HepG2 (cell line): ENCODE data around the gene MAGI1. TPM values are rescaled to one million over a fixed set of nuclear protein-coding genes. Genes with fewer than 3 reads are reported as not detected.

Source experiments
- MXI1 ChIP-seq: IDR thresholded peaks from 3 replicates; pipeline ENCODE4 v1.6.1; 2012; ENCODE audit warnings: low read depth, low read length, inconsistent platforms, borderline replicate concordance
- RARA ChIP-seq: IDR thresholded peaks from 2 replicates; pipeline ENCODE4 v1.6.1; 2016; ENCODE audit warnings: missing genetic modification reagents, missing compliant biosample characterization
- RCOR2 ChIP-seq: IDR thresholded peaks from 2 replicates; pipeline ENCODE4 v1.6.1; 2016; ENCODE audit warnings: missing biosample characterization, missing genetic modification reagents
- polyA plus RNA-seq, 8 experiments: library from polyadenylated mRNA; depleted of rRNA in 3 of 8; stranded (reverse) in 7 of 8; unstranded in 1 of 8; fragments of >200 nt; fragmentation: Illumina TruSeq in 4 of 8; extraction: Trizol in 4 of 8; gene quantifications; 2 replicates each; pipeline versions ENCODE4 v1.2.1 to v1.2.3, GENCODE V29; 2011 to 2016; ENCODE audit warnings: low read depth in 4 of 8, missing spikeins in 1 of 8, mixed read lengths in 1 of 8; ENCODE audit not compliant: insufficient read depth in 1 of 8
- total RNA-seq, 5 experiments: library from RNA; depleted of rRNA; stranded (reverse); fragments of >200 nt; fragmentation: Illumina TruSeq; extraction: Trizol; gene quantifications; 2 replicates each; pipeline ENCODE4 v1.2.3, GENCODE V29; 2016; ENCODE audit warnings: low read depth in 1 of 5
- TF ChIP-seq, protein P1 (sequence below): sonication (generic); formaldehyde crosslinking; conservative IDR thresholded peaks from 2 replicates; pipeline ENCODE4 v1.4.0; 2020; ENCODE audit warnings: mild to moderate bottlenecking, missing genetic modification reagents, moderate library complexity
- TF ChIP-seq, protein P2 (sequence below): sonication (generic); formaldehyde crosslinking; IDR thresholded peaks from 2 replicates; pipeline ENCODE4 v1.4.0; 2020; ENCODE audit warnings: missing genetic modification reagents, borderline replicate concordance
- TF ChIP-seq, protein P3 (sequence below): sonication (generic); formaldehyde crosslinking; IDR thresholded peaks from 2 replicates; pipeline ENCODE4 v1.4.0; 2020; ENCODE audit warnings: missing genetic modification reagents

The MAGI1 gene
- total and polyA plus RNA-seq, 2 of the 13 experiments (the other 11 are each of a cell fraction or from before 2014, with no cell fraction given): 22.2 to 26.0 TPM

DNA sequence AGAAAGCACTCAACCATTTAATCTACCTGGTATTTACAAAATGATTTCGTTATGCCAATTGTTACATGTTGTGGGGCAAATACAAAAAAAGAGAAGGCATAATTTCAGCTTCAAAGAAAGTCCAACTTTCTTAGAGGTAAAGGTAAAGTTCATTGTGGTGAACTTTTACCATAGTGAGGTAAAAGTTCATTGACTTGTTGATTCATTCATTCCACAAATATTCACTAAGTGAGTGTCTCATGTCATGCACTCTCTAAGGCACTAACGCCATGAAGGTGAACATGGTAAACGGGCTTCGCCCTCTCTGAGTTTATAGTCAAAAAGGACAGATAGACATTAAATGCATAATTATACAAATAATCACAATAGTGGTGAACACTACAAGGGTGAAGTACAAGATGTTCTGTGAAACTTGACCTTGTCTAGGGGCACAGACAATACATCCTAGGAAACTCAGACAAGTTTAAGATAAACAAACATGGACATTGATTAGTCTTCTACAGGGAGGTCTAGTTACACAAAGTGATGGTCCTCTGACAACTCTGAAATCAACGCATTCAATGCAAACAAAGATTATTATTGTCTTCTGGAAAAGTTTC is 378.6 kb downstream of the MAGI1 start (continued):
- TF ChIP-seq, protein P1, sequence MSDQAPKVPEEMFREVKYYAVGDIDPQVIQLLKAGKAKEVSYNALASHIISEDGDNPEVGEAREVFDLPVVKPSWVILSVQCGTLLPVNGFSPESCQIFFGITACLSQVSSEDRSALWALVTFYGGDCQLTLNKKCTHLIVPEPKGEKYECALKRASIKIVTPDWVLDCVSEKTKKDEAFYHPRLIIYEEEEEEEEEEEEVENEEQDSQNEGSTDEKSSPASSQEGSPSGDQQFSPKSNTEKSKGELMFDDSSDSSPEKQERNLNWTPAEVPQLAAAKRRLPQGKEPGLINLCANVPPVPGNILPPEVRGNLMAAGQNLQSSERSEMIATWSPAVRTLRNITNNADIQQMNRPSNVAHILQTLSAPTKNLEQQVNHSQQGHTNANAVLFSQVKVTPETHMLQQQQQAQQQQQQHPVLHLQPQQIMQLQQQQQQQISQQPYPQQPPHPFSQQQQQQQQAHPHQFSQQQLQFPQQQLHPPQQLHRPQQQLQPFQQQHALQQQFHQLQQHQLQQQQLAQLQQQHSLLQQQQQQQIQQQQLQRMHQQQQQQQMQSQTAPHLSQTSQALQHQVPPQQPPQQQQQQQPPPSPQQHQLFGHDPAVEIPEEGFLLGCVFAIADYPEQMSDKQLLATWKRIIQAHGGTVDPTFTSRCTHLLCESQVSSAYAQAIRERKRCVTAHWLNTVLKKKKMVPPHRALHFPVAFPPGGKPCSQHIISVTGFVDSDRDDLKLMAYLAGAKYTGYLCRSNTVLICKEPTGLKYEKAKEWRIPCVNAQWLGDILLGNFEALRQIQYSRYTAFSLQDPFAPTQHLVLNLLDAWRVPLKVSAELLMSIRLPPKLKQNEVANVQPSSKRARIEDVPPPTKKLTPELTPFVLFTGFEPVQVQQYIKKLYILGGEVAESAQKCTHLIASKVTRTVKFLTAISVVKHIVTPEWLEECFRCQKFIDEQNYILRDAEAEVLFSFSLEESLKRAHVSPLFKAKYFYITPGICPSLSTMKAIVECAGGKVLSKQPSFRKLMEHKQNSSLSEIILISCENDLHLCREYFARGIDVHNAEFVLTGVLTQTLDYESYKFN (CRISPR knock-in tag): peak; percentile 61
- TF ChIP-seq RARA (CRISPR knock-in tag) (peak; percentile 94), MXI1 (no peak), RCOR2 (CRISPR knock-in tag) (no peak)
- TF ChIP-seq, protein P2, sequence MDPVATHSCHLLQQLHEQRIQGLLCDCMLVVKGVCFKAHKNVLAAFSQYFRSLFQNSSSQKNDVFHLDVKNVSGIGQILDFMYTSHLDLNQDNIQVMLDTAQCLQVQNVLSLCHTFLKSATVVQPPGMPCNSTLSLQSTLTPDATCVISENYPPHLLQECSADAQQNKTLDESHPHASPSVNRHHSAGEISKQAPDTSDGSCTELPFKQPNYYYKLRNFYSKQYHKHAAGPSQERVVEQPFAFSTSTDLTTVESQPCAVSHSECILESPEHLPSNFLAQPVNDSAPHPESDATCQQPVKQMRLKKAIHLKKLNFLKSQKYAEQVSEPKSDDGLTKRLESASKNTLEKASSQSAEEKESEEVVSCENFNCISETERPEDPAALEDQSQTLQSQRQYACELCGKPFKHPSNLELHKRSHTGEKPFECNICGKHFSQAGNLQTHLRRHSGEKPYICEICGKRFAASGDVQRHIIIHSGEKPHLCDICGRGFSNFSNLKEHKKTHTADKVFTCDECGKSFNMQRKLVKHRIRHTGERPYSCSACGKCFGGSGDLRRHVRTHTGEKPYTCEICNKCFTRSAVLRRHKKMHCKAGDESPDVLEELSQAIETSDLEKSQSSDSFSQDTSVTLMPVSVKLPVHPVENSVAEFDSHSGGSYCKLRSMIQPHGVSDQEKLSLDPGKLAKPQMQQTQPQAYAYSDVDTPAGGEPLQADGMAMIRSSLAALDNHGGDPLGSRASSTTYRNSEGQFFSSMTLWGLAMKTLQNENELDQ: no peak
- TF ChIP-seq, protein P3, sequence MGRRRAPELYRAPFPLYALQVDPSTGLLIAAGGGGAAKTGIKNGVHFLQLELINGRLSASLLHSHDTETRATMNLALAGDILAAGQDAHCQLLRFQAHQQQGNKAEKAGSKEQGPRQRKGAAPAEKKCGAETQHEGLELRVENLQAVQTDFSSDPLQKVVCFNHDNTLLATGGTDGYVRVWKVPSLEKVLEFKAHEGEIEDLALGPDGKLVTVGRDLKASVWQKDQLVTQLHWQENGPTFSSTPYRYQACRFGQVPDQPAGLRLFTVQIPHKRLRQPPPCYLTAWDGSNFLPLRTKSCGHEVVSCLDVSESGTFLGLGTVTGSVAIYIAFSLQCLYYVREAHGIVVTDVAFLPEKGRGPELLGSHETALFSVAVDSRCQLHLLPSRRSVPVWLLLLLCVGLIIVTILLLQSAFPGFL (CRISPR knock-in tag): no peak
